ENCODE results near the gene POLG. TPM values are rescaled to one million over a fixed set of nuclear protein-coding genes. Genes with fewer than 3 reads are reported as not detected.

The POLG gene
- total and polyA plus RNA-seq, 2 experiments from 2014 or later: 28.8 to 74.1 TPM

GRCh38 chr15:89327113-89327512 is 7.5 kb downstream of the POLG start (continued):
- no peak for TF ChIP-seq ETS1 (IDR thresholded peaks at IDR 0.05)
- TF ChIP-seq NANOG (IDR thresholded peaks at IDR 0.05; ENCODE audit: borderline replicate concordance): no peak
- TF ChIP-seq ZNF114 (CRISPR knock-in tag; IDR thresholded peaks at IDR 0.05): no peak
- no peak for TF ChIP-seq EZH2 (IDR thresholded peaks at IDR 0.05; ENCODE audit: low read depth, unreplicated experiment)
- no peak for TF ChIP-seq CREB1 (CRISPR knock-in tag; IDR thresholded peaks at IDR 0.05; ENCODE audit: low read depth)
- no peak for TF ChIP-seq STAT1 (IDR thresholded peaks at IDR 0.05; ENCODE audit: unreplicated experiment)
- TF ChIP-seq POLR2AphosphoS5 (IDR thresholded peaks at IDR 0.05; ENCODE audit: low read depth): no peak

- H3K27ac Mint-ChIP-seq: no peak overlapping the region
- H4K20me1 ChIP-seq (replicated peaks; ENCODE audit: insufficient read depth): peaks cover 26% of the 10 kb centered on the region
- no peak overlapping the region for H3K4me3 ChIP-seq
- H3K27me3 ChIP-seq (ENCODE audit: insufficient read depth): no peaks in the 10 kb centered on the region
- 0 out of 2 replicates have a peak, but pooled peaks cover 3% of the 10 kb centered on the region for H3K4me1 ChIP-seq (ENCODE audit: insufficient read depth)
- peaks cover 6% of the 10 kb centered on the region; the same call in 2 of the 3 replicates for H3K4me1 Mint-ChIP-seq
- DNase-seq (ENCODE audit: low spot score): no peak
- no peaks in the 10 kb centered on the region for H3K9me2 ChIP-seq (ENCODE audit: insufficient read depth)
- peaks cover 93% of the 10 kb centered on the region for H3K36me3 Mint-ChIP-seq (ENCODE audit: low read depth)
- H3K36me3 ChIP-seq (ENCODE audit: insufficient read depth): peaks cover 73% of the 10 kb centered on the region
- H3K4me2 ChIP-seq: no peak overlapping the region
- no peaks in the 10 kb centered on the region for H3F3A ChIP-seq (replicated peaks; ENCODE audit: low read depth)
- no peak for ATAC-seq
- H3K79me2 ChIP-seq (replicated peaks; ENCODE audit: insufficient read depth): peaks cover 12% of the 10 kb centered on the region
- H2AFZ ChIP-seq: no peak overlapping the region
- no peak overlapping the region for H3K27ac ChIP-seq (ENCODE audit: low read depth)
- H3K9me3 Mint-ChIP-seq: no peaks in the 10 kb centered on the region; the same call in 2 of the 3 replicates
- H3K4me3 Mint-ChIP-seq: no peak overlapping the region
- peaks cover 11% of the 10 kb centered on the region for H3K27me3 Mint-ChIP-seq (ENCODE audit: insufficient read depth, low read depth, poor library complexity)
- TF ChIP-seq EZH2 (IDR thresholded peaks at IDR 0.05; ENCODE audit: low read depth, unreplicated experiment) (no peak), JUNB (IDR thresholded peaks at IDR 0.05; ENCODE audit: unreplicated experiment) (no peak), REST (IDR thresholded peaks at IDR 0.05; ENCODE audit: unreplicated experiment) (no peak), ETS1 (IDR thresholded peaks at IDR 0.05) (no peak), ZNF331 (CRISPR knock-in tag; IDR thresholded peaks at IDR 0.05; ENCODE audit: low read depth) (no peak), ZNF114 (CRISPR knock-in tag; IDR thresholded peaks at IDR 0.05) (no peak), NANOG (IDR thresholded peaks at IDR 0.05; ENCODE audit: borderline replicate concordance) (no peak), CREB1 (CRISPR knock-in tag; IDR thresholded peaks at IDR 0.05; ENCODE audit: low read depth) (no peak), POLR2AphosphoS5 (IDR thresholded peaks at IDR 0.05; ENCODE audit: low read depth) (no peak), CTCF (conservative IDR thresholded peaks at IDR 0.05; ENCODE audit: low read depth in 2 of 2) (no peak)
These were observed 8.3 kb downstream of the POLG start for GRCh38 chr15:89326316-89326715.

Measured in GM23338 (cell line).